Loucy (cell line): Measurements from ENCODE around the gene RUVBL1.
"Not testable (repeated sequence)": the region's sequence is repeated elsewhere in the genome, so short reads cannot be mapped to it uniquely, and the experiment has no call there.

ENCODE experiments used
- H2AFZ ChIP-seq: fragments of 200-600 bp; sonication (generic); 2 replicates; pipeline ENCODE4 v1.6.0; 2016; ENCODE audit warnings: antibody characterized with exemption, mild to moderate bottlenecking, low read length, moderate library complexity
- H3F3A ChIP-seq: fragments of 200-600 bp; 2 replicates; pipeline ENCODE4 v1.6.0; 2016; ENCODE audit warnings: antibody characterized with exemption, low read depth, mild to moderate bottlenecking
- H3K27me3 ChIP-seq: fragments of 200-600 bp; sonication (generic); 2 replicates; pipeline ENCODE4 v1.6.1; 2014; ENCODE audit warnings: low read length, mild to moderate bottlenecking; ENCODE audit not compliant: insufficient read depth, poor library complexity, severe bottlenecking
- H3K36me3 ChIP-seq: fragments of 200-600 bp; sonication (generic); 2 replicates; pipeline ENCODE4 v1.6.1; 2016; ENCODE audit warnings: low read length; ENCODE audit not compliant: insufficient read depth
- H3K4me1 ChIP-seq: fragments of 200-600 bp; sonication (generic); 2 replicates; pipeline ENCODE4 v1.5.1; 2014; ENCODE audit warnings: low read length, mild to moderate bottlenecking; ENCODE audit not compliant: insufficient read depth, poor library complexity, severe bottlenecking
- H3K4me2 ChIP-seq: fragments of 200-600 bp; sonication (generic); 2 replicates; pipeline ENCODE4 v1.6.0; 2014; ENCODE audit warnings: antibody characterized with exemption, low read length, low read depth, mild to moderate bottlenecking; ENCODE audit not compliant: poor library complexity, severe bottlenecking
- H3K4me3 ChIP-seq: fragments of 200-600 bp; sonication (generic); 2 replicates; pipeline ENCODE4 v1.5.1; 2014; ENCODE audit warnings: low read length, mild to moderate bottlenecking, mixed read lengths; ENCODE audit not compliant: poor library complexity, severe bottlenecking
- H3K79me2 ChIP-seq: fragments of 200-600 bp; sonication (generic); 2 replicates; pipeline ENCODE4 v1.6.1; 2014; ENCODE audit warnings: low read length; ENCODE audit not compliant: insufficient read depth
- H3K9ac ChIP-seq: fragments of 200-600 bp; sonication (generic); 2 replicates; pipeline ENCODE4 v1.6.0; 2014; ENCODE audit warnings: mild to moderate bottlenecking, low read depth, low read length, moderate library complexity; ENCODE audit not compliant: poor library complexity, severe bottlenecking
- H3K9me2 ChIP-seq: fragments of 200-600 bp; sonication (generic); replicated peaks from 2 replicates; pipeline ENCODE4 v1.6.1; 2016; ENCODE audit warnings: low read depth, low read length, mixed read lengths
- H3K9me3 ChIP-seq: fragments of 200-600 bp; sonication (generic); 2 replicates; pipeline ENCODE4 v1.6.1; 2014; ENCODE audit warnings: mild to moderate bottlenecking, antibody characterized with exemption, low read length, low read depth; ENCODE audit not compliant: insufficient read depth
- H4K20me1 ChIP-seq: fragments of 200-600 bp; sonication (generic); 2 replicates; pipeline ENCODE4 v1.6.0; 2014; ENCODE audit warnings: antibody characterized with exemption, low read length, mild to moderate bottlenecking; ENCODE audit not compliant: insufficient read depth, poor library complexity, severe bottlenecking
- EZH2phosphoT487 ChIP-seq: fragments of 200-600 bp; IDR thresholded peaks from 2 replicates; pipeline ENCODE4 v1.6.1; 2018; ENCODE audit warnings: antibody characterized with exemption, mild to moderate bottlenecking, moderate library complexity, borderline replicate concordance
- TF ChIP-seq, protein P1 (sequence below): fragments of 200-600 bp; sonication (generic); conservative IDR thresholded peaks from 2 replicates; pipeline ENCODE4 v1.5.1; 2014; ENCODE audit warnings: mild to moderate bottlenecking, antibody characterized with exemption, low read length

The RUVBL1 gene

DNA sequence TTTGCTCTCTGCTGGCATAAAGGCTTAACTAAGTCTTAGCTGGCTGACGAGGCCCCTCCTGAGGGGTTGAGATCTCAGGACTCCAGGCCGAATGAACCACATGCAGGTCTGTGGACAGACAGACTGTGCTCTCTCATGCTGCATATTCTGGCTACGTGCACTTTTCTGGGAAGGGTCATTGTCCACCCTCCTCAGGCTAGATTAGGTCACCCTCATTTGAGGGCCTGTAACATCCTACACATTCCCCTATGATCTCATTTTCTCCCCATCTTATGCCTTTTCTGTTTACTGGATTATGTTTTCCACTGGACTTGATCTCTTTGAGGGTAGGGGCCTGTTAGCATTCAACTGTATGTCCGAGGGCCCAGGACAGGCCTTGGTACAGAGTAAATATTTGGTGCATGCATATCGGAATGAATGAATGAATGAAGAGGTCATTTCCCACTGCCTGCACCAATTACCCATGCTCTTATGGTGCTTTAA is 43.4 kb upstream of the RUVBL1 start:
- H3K4me1 ChIP-seq: peaks cover 18% of the 10 kb centered on the region
- H3K27me3 ChIP-seq: no peaks in the 10 kb centered on the region
- H3K9me3 ChIP-seq: no peaks in the 10 kb centered on the region
- H3F3A ChIP-seq: no peaks in the 10 kb centered on the region
- TF ChIP-seq, protein P1, sequence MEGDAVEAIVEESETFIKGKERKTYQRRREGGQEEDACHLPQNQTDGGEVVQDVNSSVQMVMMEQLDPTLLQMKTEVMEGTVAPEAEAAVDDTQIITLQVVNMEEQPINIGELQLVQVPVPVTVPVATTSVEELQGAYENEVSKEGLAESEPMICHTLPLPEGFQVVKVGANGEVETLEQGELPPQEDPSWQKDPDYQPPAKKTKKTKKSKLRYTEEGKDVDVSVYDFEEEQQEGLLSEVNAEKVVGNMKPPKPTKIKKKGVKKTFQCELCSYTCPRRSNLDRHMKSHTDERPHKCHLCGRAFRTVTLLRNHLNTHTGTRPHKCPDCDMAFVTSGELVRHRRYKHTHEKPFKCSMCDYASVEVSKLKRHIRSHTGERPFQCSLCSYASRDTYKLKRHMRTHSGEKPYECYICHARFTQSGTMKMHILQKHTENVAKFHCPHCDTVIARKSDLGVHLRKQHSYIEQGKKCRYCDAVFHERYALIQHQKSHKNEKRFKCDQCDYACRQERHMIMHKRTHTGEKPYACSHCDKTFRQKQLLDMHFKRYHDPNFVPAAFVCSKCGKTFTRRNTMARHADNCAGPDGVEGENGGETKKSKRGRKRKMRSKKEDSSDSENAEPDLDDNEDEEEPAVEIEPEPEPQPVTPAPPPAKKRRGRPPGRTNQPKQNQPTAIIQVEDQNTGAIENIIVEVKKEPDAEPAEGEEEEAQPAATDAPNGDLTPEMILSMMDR: no peak
- H3K9me2 ChIP-seq: no peaks in the 10 kb centered on the region
- no peak overlapping the region for H3K9ac ChIP-seq
- no peaks in the 10 kb centered on the region for H3K36me3 ChIP-seq
- peaks cover 3% of the 10 kb centered on the region for H4K20me1 ChIP-seq
- no peak overlapping the region for H2AFZ ChIP-seq
- H3K4me2 ChIP-seq: no peak overlapping the region
- H3K79me2 ChIP-seq: peaks cover 15% of the 10 kb centered on the region
- no peak overlapping the region for H3K4me3 ChIP-seq

DNA sequence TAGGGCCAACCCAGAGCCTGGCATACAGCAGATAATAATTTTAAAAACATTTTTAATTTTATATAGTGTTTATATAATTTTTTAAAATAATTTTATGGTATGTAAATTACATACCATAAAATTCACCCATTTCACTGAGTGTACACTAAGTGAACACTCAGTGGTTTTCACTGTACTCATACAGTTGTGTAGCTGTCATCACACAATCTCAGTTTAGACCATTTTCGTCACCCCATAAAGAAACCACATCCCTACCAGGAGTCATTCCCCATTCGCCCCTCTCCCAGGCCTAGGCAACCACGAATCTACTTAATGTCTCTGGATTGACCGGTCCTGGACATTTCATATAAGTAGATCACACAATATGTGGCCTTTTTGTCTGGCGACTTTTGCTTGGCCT is 39.8 kb upstream of the RUVBL1 start:
- Histone ChIP-seq H3K4me2 (no peak overlapping the region), H3K36me3 (no peaks in the 10 kb centered on the region), H3K4me1 (peaks cover 14% of the 10 kb centered on the region), H3K27me3 (no peaks in the 10 kb centered on the region), H2AFZ (no peak overlapping the region), H3K79me2 (peaks cover 15% of the 10 kb centered on the region), H3K4me3 (no peak overlapping the region), H3F3A (no peaks in the 10 kb centered on the region), H3K9me3 (no peaks in the 10 kb centered on the region), H3K9me2 (no peaks in the 10 kb centered on the region), H3K9ac (no peak overlapping the region), H4K20me1 (peaks cover under 1% of the 10 kb centered on the region)
- TF ChIP-seq EZH2phosphoT487: no peak

DNA sequence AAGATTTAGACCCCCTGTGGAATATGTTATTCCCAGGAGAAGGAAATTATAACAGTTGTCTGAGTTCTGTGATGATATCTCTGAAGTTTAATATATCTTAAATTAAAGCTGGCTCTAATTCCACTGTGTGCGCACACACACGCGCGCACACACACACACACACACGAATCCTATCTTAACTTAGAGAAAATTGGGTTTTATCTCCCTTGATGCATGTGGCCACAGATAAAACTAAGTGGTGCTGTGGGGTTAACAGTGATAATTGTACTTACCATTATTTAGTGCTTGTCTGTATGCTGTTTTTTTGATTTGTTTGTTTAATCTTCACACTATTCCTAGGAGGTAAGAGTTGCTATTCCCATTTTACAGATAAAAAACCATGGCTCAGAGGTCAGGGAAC is 37.0 kb upstream of the RUVBL1 start:
- Histone ChIP-seq H3K27me3 (no peaks in the 10 kb centered on the region), H3K9me2 (no peaks in the 10 kb centered on the region), H3F3A (no peaks in the 10 kb centered on the region), H3K9ac (no peak overlapping the region), H4K20me1 (no peaks in the 10 kb centered on the region), H3K4me1 (peaks cover 6% of the 10 kb centered on the region), H3K4me2 (no peak overlapping the region), H3K36me3 (no peaks in the 10 kb centered on the region; the same call in none of the 2 replicates), H2AFZ (no peak overlapping the region), H3K9me3 (no peaks in the 10 kb centered on the region; the same call in 1 of the 2 replicates), H3K79me2 (peaks cover 13% of the 10 kb centered on the region), H3K4me3 (no peak overlapping the region)
- TF ChIP-seq, protein P1: no peak
- TF ChIP-seq EZH2phosphoT487: no peak

DNA sequence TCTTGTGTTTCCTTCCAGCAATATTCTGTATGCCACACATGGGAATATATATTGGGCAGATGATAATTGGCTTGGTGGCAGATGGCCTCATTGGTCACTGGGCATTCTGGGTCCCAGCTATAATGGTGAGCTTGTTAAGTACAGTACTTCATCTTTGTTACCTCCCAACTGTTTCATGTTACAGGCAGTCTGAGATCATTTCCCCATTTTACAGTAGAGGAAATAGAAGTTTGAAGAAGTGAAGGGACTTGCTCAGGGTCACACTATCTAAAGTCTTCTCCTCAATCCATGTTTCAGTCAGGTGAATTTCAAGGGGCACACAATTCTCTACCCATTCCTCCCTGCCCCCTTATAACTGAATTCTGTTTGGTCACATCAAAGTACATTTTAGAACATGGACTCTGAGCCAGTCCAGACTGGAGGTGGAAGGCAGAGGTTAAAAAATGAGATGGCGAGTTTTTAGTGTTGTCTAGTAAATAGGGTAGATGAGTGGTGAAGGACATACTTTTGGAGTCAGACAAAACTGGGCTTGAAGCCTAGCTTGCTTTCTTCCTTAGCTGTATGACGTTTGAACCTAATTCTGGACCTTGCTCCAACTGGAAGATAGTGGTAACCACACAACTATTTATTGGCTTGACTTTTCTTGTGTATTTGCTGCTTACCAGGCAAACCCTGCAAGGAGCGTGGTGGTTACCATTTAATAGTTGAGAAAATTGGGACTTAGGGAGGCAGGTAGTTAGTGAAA is 32.2 kb upstream of the RUVBL1 start:
- H3K27me3 ChIP-seq: no peaks in the 10 kb centered on the region
- no peak overlapping the region for H2AFZ ChIP-seq
- peaks cover 8% of the 10 kb centered on the region for H3K4me1 ChIP-seq
- TF ChIP-seq, protein P1: no peak
- TF ChIP-seq EZH2phosphoT487: no peak
- no peak overlapping the region for H3K9ac ChIP-seq
- peaks cover 27% of the 10 kb centered on the region for H3K79me2 ChIP-seq
- no peaks in the 10 kb centered on the region for H4K20me1 ChIP-seq
- peak overlapping the region; percentile 73 for H3K4me2 ChIP-seq
- no peaks in the 10 kb centered on the region for H3K9me2 ChIP-seq
- H3K9me3 ChIP-seq: no peaks in the 10 kb centered on the region; the same call in 1 of the 2 replicates
- no peak overlapping the region for H3K4me3 ChIP-seq
- H3F3A ChIP-seq: 0 out of 2 replicates have a peak, but pooled peaks cover 4% of the 10 kb centered on the region
- no peaks in the 10 kb centered on the region; the same call in none of the 2 replicates for H3K36me3 ChIP-seq

DNA sequence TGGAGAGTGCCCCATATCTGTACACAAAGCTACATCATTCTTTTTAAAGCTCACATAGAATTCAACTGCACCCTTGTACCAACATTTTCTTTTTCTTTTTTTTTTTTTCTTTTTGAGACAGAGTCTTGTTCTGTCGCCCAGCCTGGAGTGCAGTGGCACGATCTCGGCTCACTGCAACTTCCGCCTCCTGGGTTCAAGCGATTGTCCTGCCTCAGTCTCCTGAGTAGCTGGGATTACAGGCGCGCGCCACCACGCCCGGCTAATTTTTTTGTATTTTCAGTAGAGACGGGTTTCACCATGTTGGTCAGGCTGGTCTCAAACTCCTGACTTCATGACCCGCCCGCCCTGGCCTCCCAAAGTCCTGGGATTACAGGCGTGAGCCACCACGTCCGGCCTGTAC is 30.7 kb upstream of the RUVBL1 start:
- not testable (repeated sequence) for H3K36me3 ChIP-seq, H3K9me3 ChIP-seq, H3K4me1 ChIP-seq, H4K20me1 ChIP-seq, H3K9me2 ChIP-seq, H3K27me3 ChIP-seq, H2AFZ ChIP-seq, H3F3A ChIP-seq
- peak overlapping the region; percentile 93 for H3K9ac ChIP-seq
- H3K79me2 ChIP-seq: peaks cover 27% of the 10 kb centered on the region
- H3K4me3 ChIP-seq: peak overlapping the region; percentile 77
- peak overlapping the region; percentile 73 for H3K4me2 ChIP-seq
